Bronchial epithelial cell (primary cell): ENCODE measurements around the gene PRKCH. TPM values are rescaled to one million over a fixed set of nuclear protein-coding genes. Genes with fewer than 3 reads are reported as not detected.

Experiments
- DNase-seq: peaks from one replicate; pipeline ENCODE4 v3.0.0-alpha.2; 2010; ENCODE audit warnings: low read depth
- FAIRE-seq: peaks from 2 replicates; lab custom pipeline; 2011; peaks lifted over from hg19 to GRCh38; lab: Jason Lieb, UNC
- H3K27me3 ChIP-seq: 2 replicates; pipeline ENCODE4 v1.5.1; 2011; ENCODE audit warnings: low read length; ENCODE audit not compliant: control insufficient read depth, insufficient read depth
- H3K36me3 ChIP-seq: 2 replicates; pipeline ENCODE4 v1.5.1; 2011; ENCODE audit warnings: low read length; ENCODE audit not compliant: control insufficient read depth, insufficient read depth
- H3K4me3 ChIP-seq: 2 replicates; pipeline ENCODE4 v1.5.1; 2011; ENCODE audit warnings: mild to moderate bottlenecking, low read depth, low read length, control low read depth
- CTCF ChIP-seq: IDR thresholded peaks from 2 replicates; pipeline ENCODE4 v1.5.1; 2011; ENCODE audit warnings: mild to moderate bottlenecking, moderate library complexity, low read length, control low read depth, inconsistent platforms; ENCODE audit not compliant: insufficient read depth, severe bottlenecking
- total RNA-seq: library from RNA; depleted of rRNA; stranded (reverse); fragments of >200 nt; gene quantifications from 2 replicates; pipeline ENCODE4 v1.2.1, GENCODE V29; 2014

Gene PRKCH
- total RNA-seq, 1 donor from 2014 or later: 24.5 TPM

- Histone ChIP-seq H3K27me3 (no peaks in the 10 kb centered on the region), H3K36me3 (no peaks in the 10 kb centered on the region), H3K4me3 (no peak overlapping the region)
- peak; percentile 28 for FAIRE-seq
- no peak for DNase-seq
- TF ChIP-seq CTCF: no peak
Measured at GRCh38 chr14:61331992-61332657, 10.7 kb downstream of the PRKCH start.

DNA sequence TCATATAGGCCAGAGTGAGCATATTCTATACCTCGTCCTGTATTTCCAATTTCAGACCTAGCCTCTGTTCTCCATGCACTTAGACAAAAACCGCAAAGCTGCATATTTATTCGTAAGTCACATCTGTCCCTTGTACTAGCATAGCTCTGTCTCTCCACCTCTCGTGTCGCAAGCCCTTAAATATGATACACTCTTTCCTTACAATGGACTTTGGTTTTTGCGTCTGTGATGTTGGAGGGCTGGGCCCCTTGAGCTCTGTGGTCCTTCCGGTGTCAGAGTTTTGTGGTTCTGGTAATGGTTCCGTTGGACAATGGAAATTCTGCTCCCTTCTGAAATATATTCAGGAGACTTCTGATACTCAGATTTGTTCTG is 11.3 kb downstream of the PRKCH start:
- DNase-seq (no peak), FAIRE-seq (no peak)
- H3K27me3 ChIP-seq: no peaks in the 10 kb centered on the region
- TF ChIP-seq CTCF: no peak
- H3K36me3 ChIP-seq: no peaks in the 10 kb centered on the region
- H3K4me3 ChIP-seq: no peak overlapping the region

GRCh38 chr14:61333087-61333486 is 11.7 kb downstream of the PRKCH start:
- DNase-seq (no peak), FAIRE-seq (no peak)
- no peaks in the 10 kb centered on the region for H3K36me3 ChIP-seq
- no peaks in the 10 kb centered on the region for H3K27me3 ChIP-seq
- no peak overlapping the region for H3K4me3 ChIP-seq
- no peak for TF ChIP-seq CTCF

- Histone ChIP-seq H3K4me3 (no peak overlapping the region), H3K36me3 (no peaks in the 10 kb centered on the region), H3K27me3 (no peaks in the 10 kb centered on the region)
- DNase-seq: no peak
- no peak for TF ChIP-seq CTCF
- peak; percentile 92 for FAIRE-seq
Measured at GRCh38 chr14:61334197-61334701, 12.9 kb downstream of the PRKCH start.

GRCh38 chr14:61335049-61335448 is 13.7 kb downstream of the PRKCH start:
- Histone ChIP-seq H3K27me3 (no peaks in the 10 kb centered on the region), H3K4me3 (no peak overlapping the region), H3K36me3 (no peaks in the 10 kb centered on the region)
- TF ChIP-seq CTCF: no peak
- DNase-seq (no peak), FAIRE-seq (no peak)
